Measurements from ENCODE around the gene MLXIP.
"Not testable (repeated sequence)": the region's sequence is repeated elsewhere in the genome, so short reads cannot be mapped to it uniquely, and the experiment has no call there.

MLXIP gene

GRCh38 chr12:122097927-122098756 lies 19.6 kb downstream of the MLXIP start:
- no peak for DNase-seq

- no peak for DNase-seq
These were observed 20.8 kb downstream of the MLXIP start for GRCh38 chr12:122099280-122099749.

- DNase-seq: no peak
These were observed 21.3 kb downstream of the MLXIP start for GRCh38 chr12:122099856-122100255.

GRCh38 chr12:122100568-122100967 lies 22.0 kb downstream of the MLXIP start:
- no peak for DNase-seq

GRCh38 chr12:122102331-122102730 lies 23.8 kb downstream of the MLXIP start:
- DNase-seq: no peak

- DNase-seq: no peak
These were observed 26.3 kb downstream of the MLXIP start for GRCh38 chr12:122104844-122105243.

- not testable (repeated sequence) for DNase-seq
These were observed 26.9 kb downstream of the MLXIP start for GRCh38 chr12:122105496-122105895.

GRCh38 chr12:122106843-122107242 lies 28.3 kb downstream of the MLXIP start:
- DNase-seq: no peak

GRCh38 chr12:122107261-122107660 lies 28.7 kb downstream of the MLXIP start:
- no peak for DNase-seq

GRCh38 chr12:122111089-122111641 lies 32.6 kb downstream of the MLXIP start:
- no peak for DNase-seq

GRCh38 chr12:122116707-122117535 lies 38.4 kb downstream of the MLXIP start:
- no peak for DNase-seq

GRCh38 chr12:122117979-122118378 lies 39.4 kb downstream of the MLXIP start:
- no peak for DNase-seq

- not testable (repeated sequence) for DNase-seq
These were observed 42.8 kb downstream of the MLXIP start for GRCh38 chr12:122121341-122121740.

- no peak for DNase-seq
These were observed 43.2 kb downstream of the MLXIP start for GRCh38 chr12:122121745-122122144.

- DNase-seq: peak; percentile 49
These were observed 44.6 kb downstream of the MLXIP start for GRCh38 chr12:122123051-122123760.

GRCh38 chr12:122123761-122124145 lies 45.2 kb downstream of the MLXIP start:
- DNase-seq: no peak

- no peak for DNase-seq
These were observed 45.8 kb downstream of the MLXIP start for GRCh38 chr12:122124370-122124769.

- no peak for DNase-seq
These were observed 47.1 kb downstream of the MLXIP start for GRCh38 chr12:122125452-122126341.

GRCh38 chr12:122126342-122126635 lies 47.7 kb downstream of the MLXIP start:
- DNase-seq: no peak

- no peak for DNase-seq
These were observed 48.4 kb downstream of the MLXIP start for GRCh38 chr12:122126713-122127597.

- no peak for DNase-seq
These were observed 49.3 kb downstream of the MLXIP start for GRCh38 chr12:122127839-122128238.
